ENCODE results near the gene C10orf88. TPM values are rescaled to one million over a fixed set of nuclear protein-coding genes. Genes with fewer than 3 reads are reported as not detected.

Gene C10orf88
- total and polyA plus RNA-seq, 2 experiments from 2014 or later, result 7.5 to 10.5 TPM

- peaks cover 7% of the 10 kb centered on the region for H4K20me1 ChIP-seq (ENCODE audit: insufficient read depth, poor library complexity, severe bottlenecking)
- H3K4me1 ChIP-seq (ENCODE audit: insufficient read depth), result peaks cover 4% of the 10 kb centered on the region
- WGBS (ENCODE audit: low lambda C conversion rate, missing lambda C conversion rate), result 66% methylated on average over 3 of the region's 3 CpGs
- TF ChIP-seq CTCF (IDR thresholded peaks at IDR 0.05; ENCODE audit: poor library complexity) (no peak), EZH2phosphoT487 (IDR thresholded peaks at IDR 0.05; ENCODE audit: low read depth, severe bottlenecking, unreplicated experiment) (no peak), EZH2 (IDR thresholded peaks at IDR 0.05; ENCODE audit: borderline replicate concordance) (no peak)
- no peaks in the 10 kb centered on the region for H3K9me3 ChIP-seq (ENCODE audit: low read depth)
- H3K4me3 ChIP-seq, result no peak overlapping the region
- no peak for DNase-seq (ENCODE audit: low spot score)
- H3K79me2 ChIP-seq, result peaks cover 72% of the 10 kb centered on the region
- H3K36me3 ChIP-seq (replicated peaks; ENCODE audit: insufficient read depth, low read depth), result no peaks in the 10 kb centered on the region
- H3K9me2 ChIP-seq (replicated peaks; ENCODE audit: insufficient read depth), result no peaks in the 10 kb centered on the region
- H3K27ac ChIP-seq, result no peak overlapping the region
- no peaks in the 10 kb centered on the region for H3K27me3 ChIP-seq
- no peak overlapping the region for H3K4me2 ChIP-seq
- H2AFZ ChIP-seq, result no peak overlapping the region
These were observed 45.3 kb upstream of the C10orf88 start for GRCh38 chr10:122999347-122999746.

GRCh38 chr10:122998934-122999333 is 44.9 kb upstream of the C10orf88 start:
- H3K27me3 ChIP-seq, result no peaks in the 10 kb centered on the region
- H3K9me3 ChIP-seq (ENCODE audit: low read depth), result no peaks in the 10 kb centered on the region
- H3K79me2 ChIP-seq, result peaks cover 68% of the 10 kb centered on the region
- peaks cover 4% of the 10 kb centered on the region for H3K4me1 ChIP-seq (ENCODE audit: insufficient read depth)
- H3K27ac ChIP-seq, result no peak overlapping the region
- 89% methylated on average over 3 of the region's 3 CpGs for WGBS (ENCODE audit: low lambda C conversion rate, missing lambda C conversion rate)
- no peak for TF ChIP-seq CTCF (IDR thresholded peaks at IDR 0.05; ENCODE audit: poor library complexity)
- no peaks in the 10 kb centered on the region for H3K36me3 ChIP-seq (replicated peaks; ENCODE audit: insufficient read depth, low read depth)
- no peaks in the 10 kb centered on the region for H3K9me2 ChIP-seq (replicated peaks; ENCODE audit: insufficient read depth)
- H2AFZ ChIP-seq, result no peak overlapping the region
- no peak overlapping the region for H3K4me3 ChIP-seq
- no peak overlapping the region for H3K4me2 ChIP-seq
- DNase-seq (ENCODE audit: low spot score), result no peak
- H4K20me1 ChIP-seq (ENCODE audit: insufficient read depth, poor library complexity, severe bottlenecking), result peaks cover 7% of the 10 kb centered on the region

- no peak for DNase-seq (ENCODE audit: low spot score)
- TF ChIP-seq CTCF (IDR thresholded peaks at IDR 0.05; ENCODE audit: poor library complexity) (no peak), EZH2phosphoT487 (IDR thresholded peaks at IDR 0.05; ENCODE audit: low read depth, severe bottlenecking, unreplicated experiment) (no peak), EZH2 (IDR thresholded peaks at IDR 0.05; ENCODE audit: borderline replicate concordance) (no peak)
- Histone ChIP-seq H3K79me2 (peaks cover 63% of the 10 kb centered on the region), H3K36me3 (replicated peaks; ENCODE audit: insufficient read depth, low read depth) (no peaks in the 10 kb centered on the region), H3K27ac (no peak overlapping the region), H3K4me2 (no peak overlapping the region), H3K4me1 (ENCODE audit: insufficient read depth) (peaks cover 4% of the 10 kb centered on the region), H4K20me1 (ENCODE audit: insufficient read depth, poor library complexity, severe bottlenecking) (peaks cover 7% of the 10 kb centered on the region), H3K9me2 (replicated peaks; ENCODE audit: insufficient read depth) (no peaks in the 10 kb centered on the region), H3K27me3 (no peaks in the 10 kb centered on the region), H3K9me3 (ENCODE audit: low read depth) (no peaks in the 10 kb centered on the region), H3K4me3 (no peak overlapping the region), H2AFZ (no peak overlapping the region)
- WGBS (ENCODE audit: low lambda C conversion rate, missing lambda C conversion rate), result 94% methylated on average over 6 of the region's 6 CpGs
These were observed 44.4 kb upstream of the C10orf88 start for GRCh38 chr10:122998360-122998917.

- Histone ChIP-seq H3K36me3 (replicated peaks; ENCODE audit: insufficient read depth, low read depth) (no peaks in the 10 kb centered on the region), H4K20me1 (ENCODE audit: insufficient read depth, poor library complexity, severe bottlenecking) (peaks cover 7% of the 10 kb centered on the region), H3K9me2 (replicated peaks; ENCODE audit: insufficient read depth) (no peaks in the 10 kb centered on the region), H2AFZ (no peak overlapping the region), H3K4me2 (no peak overlapping the region), H3K4me3 (no peak overlapping the region), H3K9me3 (ENCODE audit: low read depth) (no peaks in the 10 kb centered on the region), H3K27ac (no peak overlapping the region), H3K4me1 (ENCODE audit: insufficient read depth) (peaks cover 4% of the 10 kb centered on the region), H3K27me3 (no peaks in the 10 kb centered on the region), H3K79me2 (peaks cover 57% of the 10 kb centered on the region)
- TF ChIP-seq EZH2phosphoT487 (IDR thresholded peaks at IDR 0.05; ENCODE audit: low read depth, severe bottlenecking, unreplicated experiment) (no peak), EZH2 (IDR thresholded peaks at IDR 0.05; ENCODE audit: borderline replicate concordance) (no peak)
- no peak for DNase-seq (ENCODE audit: low spot score)
- WGBS (ENCODE audit: low lambda C conversion rate, missing lambda C conversion rate), result 89% methylated on average over 3 of the region's 3 CpGs
These were observed 43.8 kb upstream of the C10orf88 start for GRCh38 chr10:122997864-122998263.
